Activated T-cell treated with anti-CD3 and anti-CD28 coated beads for 4 hours (primary cell): ENCODE measurements around the gene CXCL13.
"Not testable (repeated sequence)": the region's sequence is repeated elsewhere in the genome, so short reads cannot be mapped to it uniquely, and the experiment has no call there.

Experiments used
- DNase-seq: peaks from one replicate; pipeline ENCODE4 v3.0.0-alpha.2; 2020

CXCL13 gene, protein sequence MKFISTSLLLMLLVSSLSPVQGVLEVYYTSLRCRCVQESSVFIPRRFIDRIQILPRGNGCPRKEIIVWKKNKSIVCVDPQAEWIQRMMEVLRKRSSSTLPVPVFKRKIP

GRCh38 chr4:77605210-77605902 lies at the start of gene CXCL13:
Gene CXCL13, plus strand, starts transcription at chr4:77605820. Its CDS starts 46 bp downstream, at chr4:77605866.
- no peak for DNase-seq

GRCh38 chr4:77560170-77560569 lies 45.5 kb upstream of the CXCL13 start:
- no peak for DNase-seq

DNA sequence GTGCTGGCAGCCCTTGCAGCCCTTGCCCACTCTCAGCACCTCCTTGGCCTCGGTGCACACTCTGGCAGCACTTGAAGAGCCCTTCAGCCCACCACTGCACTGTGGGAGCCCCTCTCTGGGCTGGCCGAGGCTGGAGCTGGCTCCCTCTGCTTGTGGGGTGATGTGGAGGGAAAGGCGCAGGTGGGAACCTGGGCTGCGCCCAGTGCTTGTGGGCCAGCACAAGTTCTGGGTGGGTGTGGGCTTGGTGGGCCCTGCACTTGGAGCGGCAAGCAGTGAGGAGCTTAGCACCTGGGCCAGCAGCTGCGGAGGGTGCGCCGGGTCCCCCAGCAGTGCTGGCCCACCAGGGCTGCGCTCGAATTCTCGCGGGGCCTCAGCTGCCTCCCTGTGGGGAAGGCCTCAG lies 43.9 kb upstream of the CXCL13 start:
- DNase-seq: not testable (repeated sequence)

GRCh38 chr4:77564231-77564630 lies 41.4 kb upstream of the CXCL13 start:
- DNase-seq: no peak

DNA sequence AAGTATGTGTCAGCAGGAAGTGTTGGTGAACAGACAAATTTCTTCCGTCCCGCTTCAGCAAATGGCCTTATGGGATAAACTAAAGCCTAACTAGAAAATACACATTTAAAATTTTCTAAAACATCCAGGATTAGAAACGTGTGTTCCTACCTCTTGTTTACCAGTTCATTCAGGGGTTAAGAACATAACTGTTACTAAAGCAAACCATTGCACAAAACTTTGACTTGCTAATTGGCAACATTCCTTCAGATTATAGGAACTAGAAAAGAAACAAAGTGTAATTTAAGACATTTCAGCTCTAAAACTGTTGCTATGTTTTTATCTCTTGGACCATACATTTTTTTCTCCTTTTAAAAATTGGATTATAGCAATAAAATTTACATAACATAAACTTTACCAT lies 39.5 kb upstream of the CXCL13 start:
- DNase-seq: no peak

- DNase-seq: no peak
Measured at GRCh38 chr4:77567549-77567948, 38.1 kb upstream of the CXCL13 start.

DNA sequence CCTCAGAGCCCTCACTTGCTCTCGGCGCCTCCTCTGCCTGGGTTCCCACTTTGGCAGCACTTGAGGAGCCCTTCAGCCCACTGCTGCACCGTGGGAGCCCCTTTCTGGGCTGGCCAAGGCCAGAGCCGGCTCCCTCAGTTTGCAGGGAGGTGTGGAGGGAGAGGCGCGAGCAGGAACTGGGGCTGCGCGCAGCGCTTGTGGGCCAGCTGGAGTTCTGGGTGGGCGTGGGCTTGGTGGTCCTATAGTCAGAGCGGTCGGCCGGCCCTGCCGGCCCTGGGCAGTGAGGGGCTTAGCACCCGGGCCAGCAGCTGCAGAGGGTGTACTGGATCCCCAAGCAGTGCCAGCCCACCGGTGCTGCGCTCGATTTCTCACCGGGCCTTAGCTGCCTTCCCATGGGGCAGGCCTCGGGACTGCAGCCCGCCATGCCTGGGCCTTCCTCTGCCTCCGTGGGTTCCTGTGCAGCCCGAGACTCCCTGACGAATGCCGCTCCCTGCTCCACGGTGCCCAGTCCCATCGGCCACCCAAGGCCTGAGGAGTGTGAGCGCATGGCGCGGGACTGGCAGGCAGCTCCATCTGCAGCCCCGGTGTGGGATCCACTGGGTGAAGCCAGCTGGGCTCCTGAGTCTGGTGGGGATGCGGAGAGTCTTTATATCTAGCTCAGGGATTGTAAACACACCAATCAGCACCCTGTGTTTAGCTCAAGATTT lies 35.0 kb upstream of the CXCL13 start:
- not testable (repeated sequence) for DNase-seq

DNA sequence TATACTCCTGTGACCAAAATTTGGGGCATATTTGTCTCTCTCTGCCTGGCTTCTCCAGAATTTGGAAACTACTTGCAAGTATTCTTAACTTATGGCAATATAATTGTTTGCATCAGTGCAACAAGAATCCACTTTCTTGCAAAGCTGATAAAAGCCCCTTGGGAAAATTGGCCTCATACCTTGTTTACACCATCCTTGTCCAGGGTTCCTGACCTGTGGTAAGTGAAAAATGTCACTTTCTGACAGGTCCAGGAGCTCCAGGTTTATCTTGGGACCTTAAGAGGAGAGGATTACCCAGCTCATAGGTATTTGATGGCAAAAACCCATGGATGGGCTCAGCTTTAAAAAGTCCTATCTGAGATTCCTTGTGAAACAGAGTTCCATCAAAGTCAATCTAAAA lies 29.3 kb upstream of the CXCL13 start:
- DNase-seq: no peak

GRCh38 chr4:77578145-77578544 lies 27.5 kb upstream of the CXCL13 start:
- no peak for DNase-seq

GRCh38 chr4:77579406-77580076 lies 26.1 kb upstream of the CXCL13 start:
- no peak for DNase-seq

- DNase-seq: no peak
Measured at GRCh38 chr4:77581724-77582123, 23.9 kb upstream of the CXCL13 start.

- no peak for DNase-seq
Measured at GRCh38 chr4:77582156-77582555, 23.5 kb upstream of the CXCL13 start.

DNA sequence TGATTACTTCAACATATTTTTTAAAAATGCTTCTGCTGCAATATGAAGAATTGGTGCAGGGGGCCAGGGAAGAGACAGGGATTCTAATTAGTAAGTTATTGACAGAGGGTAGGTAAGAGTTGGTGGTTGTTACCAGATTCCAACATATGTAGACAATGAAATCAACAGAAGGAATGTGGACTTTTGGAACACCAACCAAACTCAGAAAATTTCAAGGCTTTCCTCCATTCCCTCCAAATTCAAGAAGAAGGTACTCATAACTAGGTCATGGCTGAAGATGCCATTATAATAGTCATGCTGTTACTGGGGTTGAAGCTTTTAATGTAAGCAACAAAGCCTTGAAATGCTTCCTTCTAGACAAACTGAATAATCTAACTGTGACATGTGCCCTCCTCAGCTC lies 22.9 kb upstream of the CXCL13 start:
- DNase-seq: no peak

DNA sequence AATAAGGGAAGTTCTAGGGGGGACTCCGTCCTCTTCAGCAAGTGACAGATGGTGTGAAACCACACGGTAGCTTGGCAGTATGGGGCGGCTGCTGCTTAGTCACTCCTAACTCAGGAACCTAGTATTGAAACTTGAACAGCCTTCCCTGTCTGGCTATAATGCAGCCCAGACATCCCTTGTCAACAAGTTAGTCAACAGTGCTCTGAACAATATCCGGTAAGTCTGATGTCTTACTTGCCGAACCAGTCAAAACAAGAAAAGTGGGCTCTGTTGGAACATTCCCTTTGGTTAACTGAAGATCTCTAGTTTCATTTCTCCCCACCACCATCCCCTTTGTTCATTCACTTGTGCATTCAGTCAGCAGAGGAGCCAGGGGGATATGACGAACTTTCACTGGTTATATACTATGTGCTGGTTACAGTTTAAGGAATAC lies 18.7 kb upstream of the CXCL13 start:
- no peak for DNase-seq

DNA sequence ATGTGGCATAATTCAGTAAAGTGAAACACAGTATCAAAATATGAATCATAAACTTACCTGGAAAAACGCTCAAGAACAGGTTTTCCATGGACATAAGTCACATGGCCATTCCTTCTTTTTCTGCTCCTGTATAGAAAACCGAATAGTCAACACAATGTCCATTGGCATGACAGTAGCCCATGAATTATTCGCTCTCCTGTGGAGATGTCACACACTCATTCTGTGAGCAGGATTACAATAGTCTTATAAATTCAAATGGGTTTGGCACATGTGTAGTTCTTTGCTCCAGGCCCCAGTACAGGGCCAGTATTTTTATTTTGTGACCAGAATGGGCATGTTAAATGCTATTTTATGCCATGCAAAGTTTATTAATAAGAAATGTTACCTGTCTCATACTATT lies 15.1 kb upstream of the CXCL13 start:
- no peak for DNase-seq

GRCh38 chr4:77591532-77591931 lies 14.1 kb upstream of the CXCL13 start:
- no peak for DNase-seq

DNA sequence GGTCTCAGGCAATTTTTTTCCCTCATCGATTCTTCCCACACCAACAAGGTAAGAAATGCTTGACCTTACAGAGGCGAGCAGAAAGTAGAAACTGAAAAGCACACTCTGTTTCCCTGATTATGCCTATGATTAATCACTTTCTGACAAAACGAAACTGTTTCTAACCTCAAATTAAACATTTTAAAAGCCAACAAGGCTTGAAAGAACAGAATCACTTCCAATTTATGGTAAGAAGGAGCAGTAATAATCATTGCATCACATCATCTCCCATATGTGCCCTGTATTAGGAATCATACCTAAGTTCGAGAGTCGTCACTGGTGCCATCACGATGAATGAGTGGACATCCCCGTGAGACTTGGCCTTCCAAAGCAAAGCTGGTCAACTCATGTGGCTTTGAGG lies 12.5 kb upstream of the CXCL13 start:
- DNase-seq: no peak

DNA sequence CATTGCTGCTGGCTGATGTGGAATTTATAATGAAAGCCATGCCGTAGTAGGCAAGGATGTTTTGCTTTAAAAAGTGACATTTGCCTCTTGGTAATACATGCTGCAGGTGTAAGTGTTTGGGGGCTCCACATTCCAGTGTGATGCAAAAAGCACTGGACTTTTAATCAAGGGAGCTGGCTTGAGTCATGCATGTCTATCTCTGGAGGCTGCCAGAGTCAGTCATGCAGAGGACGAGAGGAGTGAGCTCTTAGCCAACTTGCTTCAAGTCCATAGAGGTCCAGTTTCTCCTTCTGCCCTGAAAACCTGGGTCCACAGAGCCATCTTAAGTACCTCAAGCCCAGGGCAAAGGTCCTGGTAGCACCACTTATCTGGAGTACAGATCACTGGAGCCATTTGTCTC lies 11.6 kb upstream of the CXCL13 start:
- no peak for DNase-seq

DNA sequence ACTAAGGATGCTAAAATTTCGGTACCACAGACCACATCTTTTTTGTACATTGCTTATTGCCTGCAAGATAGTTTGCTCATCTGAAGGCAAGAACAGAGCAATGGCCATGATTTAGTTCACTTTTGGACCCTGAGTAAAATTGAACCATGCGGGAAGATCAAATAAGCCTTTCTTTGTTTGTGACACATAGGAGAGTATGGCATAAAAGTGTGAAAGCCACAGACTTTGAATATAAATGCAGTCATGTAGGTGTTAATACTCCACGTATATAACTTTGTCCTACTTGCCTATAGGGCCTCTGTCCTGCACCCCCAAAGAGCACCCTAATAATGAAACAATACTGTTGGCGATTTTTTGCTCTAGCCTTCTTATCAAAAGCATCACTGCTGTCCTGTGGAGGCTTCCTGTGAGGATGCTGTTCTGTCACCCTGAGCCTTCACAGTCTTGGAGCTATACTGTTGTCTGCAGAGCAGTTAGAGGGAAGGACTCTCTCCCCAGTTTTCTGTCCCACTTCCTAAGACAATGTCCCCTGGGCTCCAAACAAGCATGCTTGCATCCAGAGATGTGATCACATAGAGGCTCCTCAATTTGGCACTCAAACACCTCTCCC lies 10.2 kb upstream of the CXCL13 start:
- no peak for DNase-seq

- DNase-seq: no peak
Measured at GRCh38 chr4:77599378-77599777, 6.2 kb upstream of the CXCL13 start.

- DNase-seq: no peak
Measured at GRCh38 chr4:77600521-77601451, 4.8 kb upstream of the CXCL13 start.

- no peak for DNase-seq
Measured at GRCh38 chr4:77601614-77602187, 3.9 kb upstream of the CXCL13 start.
